Glomerular endothelial cell (primary cell): Measurements from ENCODE around the gene PSMB10. TPM values are rescaled to one million over a fixed set of nuclear protein-coding genes. Genes with fewer than 3 reads are reported as not detected.
"Not testable (repeated sequence)": the region's sequence is repeated elsewhere in the genome, so short reads cannot be mapped to it uniquely, and the experiment has no call there.

ENCODE experiments used
- DNase-seq: peaks from one replicate; pipeline ENCODE4 v3.0.0-alpha.2; 2011; ENCODE audit warnings: low read depth, low spot score; ENCODE audit errors: extremely low read depth
- total RNA-seq: library from RNA; depleted of rRNA; stranded (reverse); fragments of >200 nt; gene quantifications from 2 replicates; pipeline ENCODE4 v1.2.3, GENCODE V29; 2015

Gene PSMB10
- 70.6 and 77.1 TPM in 2 replicates for total RNA-seq

DNA sequence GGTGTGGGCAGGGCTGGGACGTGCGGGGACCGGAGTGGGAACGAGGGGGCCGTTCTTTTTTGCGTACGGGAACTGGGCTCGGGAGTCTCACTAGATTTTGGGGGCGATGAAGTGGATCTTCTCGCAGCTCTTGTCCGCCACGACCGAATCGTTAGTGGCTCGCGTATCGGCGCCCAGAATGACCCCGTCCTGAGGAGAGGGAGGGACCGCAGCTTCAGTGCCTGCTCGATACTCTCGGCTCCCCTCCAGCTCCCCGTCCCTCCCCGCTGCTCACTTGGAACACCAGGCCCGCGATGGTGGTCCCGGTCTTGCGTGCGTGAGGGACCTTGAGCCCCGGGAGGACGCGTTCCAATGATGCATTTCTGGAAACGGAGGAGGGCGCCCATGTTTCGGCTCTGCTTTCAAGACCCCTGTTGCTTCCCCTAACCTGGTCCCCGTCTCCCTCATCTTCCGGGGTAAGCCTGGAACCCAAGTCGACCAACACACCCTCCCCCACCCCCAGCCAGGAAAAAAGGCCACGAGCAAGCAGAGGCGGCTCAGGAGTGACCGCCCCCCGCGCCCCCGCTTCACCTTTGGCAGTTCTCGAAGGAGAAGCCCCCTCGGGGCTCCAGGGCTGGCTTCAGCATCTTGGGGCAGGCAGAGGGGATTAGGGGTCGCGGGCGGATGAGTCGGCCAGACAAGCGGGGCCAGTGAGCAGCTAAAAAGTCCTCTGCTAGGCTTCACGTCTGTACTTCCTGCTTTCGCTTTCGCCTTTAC lies at the start of gene PSMB10:
Gene PSMB10 (minus strand): TSS at position 727 of the 756 bp plus-strand sequence. CDS start 101 bp downstream, at position 626.
- DNase-seq: no peak

DNA sequence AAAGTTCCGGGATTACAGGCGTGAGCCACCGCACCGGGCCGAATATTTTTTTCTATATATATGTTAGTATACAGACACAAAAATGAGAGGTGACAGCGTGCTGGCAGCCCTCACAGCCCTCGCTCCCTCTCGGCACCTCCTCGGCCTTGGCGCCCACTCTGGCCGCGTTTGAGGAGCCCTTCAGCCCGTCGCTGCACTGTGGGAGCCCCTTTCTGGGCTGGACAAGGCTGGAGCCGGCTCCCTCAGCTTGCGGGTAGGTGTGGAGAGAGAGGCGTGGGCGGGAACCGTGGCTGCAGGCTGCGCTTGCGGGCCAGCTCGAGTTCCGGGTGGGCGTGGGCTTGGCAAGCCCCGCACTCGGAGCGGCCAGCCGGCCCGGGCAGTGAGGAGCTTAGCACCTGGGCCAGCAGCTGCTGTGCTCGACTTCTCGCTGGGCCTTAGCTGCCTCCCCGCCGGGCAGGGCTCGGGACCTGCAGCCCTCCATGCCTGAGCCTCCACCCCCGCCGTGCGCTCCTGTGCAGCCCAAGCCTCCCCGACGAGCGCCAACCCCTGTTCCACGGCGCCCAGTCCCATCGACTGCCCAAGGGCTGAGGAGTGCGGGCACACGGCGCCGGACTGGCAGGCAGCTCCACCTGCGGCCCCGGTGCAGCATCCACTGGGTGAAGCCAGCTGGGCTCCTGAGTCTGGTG lies 45.5 kb upstream of the PSMB10 start:
- DNase-seq: no peak

DNA sequence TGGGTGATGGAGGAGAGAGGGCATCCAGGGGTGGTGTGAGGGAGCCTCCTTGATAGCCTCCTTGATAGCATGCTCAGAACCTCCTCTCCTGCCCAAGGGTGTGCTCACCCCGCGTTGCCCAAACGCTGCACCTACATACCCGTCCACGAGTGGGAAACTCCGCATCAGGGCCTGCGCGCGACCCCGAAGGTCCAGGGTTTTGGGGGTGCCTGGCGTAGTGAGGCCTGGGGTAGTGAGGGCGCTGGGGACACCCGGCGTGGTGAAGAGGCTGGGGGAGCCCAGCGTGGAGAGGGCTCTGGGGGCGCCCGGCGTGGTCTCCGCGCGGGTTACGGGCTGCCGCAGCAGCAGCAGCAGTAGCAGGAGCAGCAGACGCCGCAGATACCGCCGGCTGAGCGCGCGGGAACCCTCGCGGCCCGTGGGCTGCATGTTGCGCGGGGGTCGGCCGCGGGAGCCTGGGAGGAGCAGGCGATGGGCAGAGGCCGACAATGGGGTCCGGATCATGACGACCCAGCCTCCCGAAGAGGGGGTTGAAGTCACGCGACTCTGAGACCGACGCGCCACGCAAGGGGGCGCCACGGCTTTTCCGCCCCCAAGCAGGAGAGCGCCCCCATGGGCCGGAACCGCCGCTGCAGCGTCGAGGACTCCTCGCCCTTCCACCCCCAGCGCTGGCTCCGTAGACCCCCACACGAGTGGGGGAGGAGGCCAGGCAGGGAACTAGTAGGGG lies 43.5 kb upstream of the PSMB10 start, which contains the start of gene DPEP3:
Gene DPEP3 (minus strand): TSS at position 545 of the 724 bp plus-strand sequence. CDS start 119 bp downstream, at position 426.
- no peak for DNase-seq

- no peak for DNase-seq
Measured at GRCh38 chr16:67977469-67978227, 41.0 kb upstream of the PSMB10 start.

GRCh38 chr16:67977005-67977404 lies 40.4 kb upstream of the PSMB10 start:
- no peak for DNase-seq

- no peak for DNase-seq
Measured at GRCh38 chr16:67976205-67976604, 39.6 kb upstream of the PSMB10 start.

- no peak for DNase-seq
Measured at GRCh38 chr16:67975321-67976105, 38.9 kb upstream of the PSMB10 start.

GRCh38 chr16:67972285-67972684 lies 35.6 kb upstream of the PSMB10 start:
- not testable (repeated sequence) for DNase-seq

GRCh38 chr16:67971111-67971510 lies 34.5 kb upstream of the PSMB10 start:
- no peak for DNase-seq

DNA sequence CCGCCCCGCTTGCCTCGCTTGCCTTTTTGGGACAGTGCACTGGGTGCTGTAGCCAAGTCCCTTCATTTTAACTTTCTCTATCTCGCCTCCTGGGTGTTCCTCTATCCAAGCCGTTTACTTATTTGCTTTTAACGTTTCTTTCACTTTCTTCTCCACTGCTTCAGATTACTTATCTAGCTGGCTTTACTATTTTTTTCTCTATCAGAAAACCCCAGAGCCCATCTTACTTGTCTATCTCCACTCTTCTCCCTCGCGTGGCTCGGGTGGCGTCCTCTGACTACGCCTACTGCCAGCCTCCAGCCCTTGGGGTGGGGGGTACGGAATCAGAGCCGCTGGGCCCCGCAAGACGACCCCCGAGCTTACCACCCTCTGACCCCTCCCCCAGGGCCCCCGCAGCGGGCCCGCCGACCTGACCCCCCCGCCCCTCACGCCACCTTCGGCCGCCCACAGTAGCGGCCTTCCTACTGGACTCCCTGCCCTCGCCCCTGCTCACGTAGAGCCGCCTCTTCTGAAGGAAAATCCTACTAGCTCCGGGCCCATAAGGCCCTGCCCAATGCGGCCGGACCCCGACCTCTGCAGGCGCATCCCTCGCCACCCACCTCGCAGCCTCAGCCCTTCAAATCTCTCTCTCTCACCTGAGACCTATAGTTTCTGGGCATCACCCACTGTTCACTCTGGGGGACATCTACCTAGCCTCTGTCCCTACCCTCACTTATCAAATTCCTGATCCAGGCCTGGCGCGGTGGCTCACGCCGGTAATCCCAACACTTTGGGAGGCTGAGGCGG lies 32.8 kb upstream of the PSMB10 start:
- DNase-seq: no peak

GRCh38 chr16:67968400-67969253 lies 32.0 kb upstream of the PSMB10 start, which contains the start of gene SLC12A4:
Gene SLC12A4 (minus strand): TSS chr16:67968637. CDS start chr16:67968553, 84 bp downstream.
- DNase-seq: no peak

DNA sequence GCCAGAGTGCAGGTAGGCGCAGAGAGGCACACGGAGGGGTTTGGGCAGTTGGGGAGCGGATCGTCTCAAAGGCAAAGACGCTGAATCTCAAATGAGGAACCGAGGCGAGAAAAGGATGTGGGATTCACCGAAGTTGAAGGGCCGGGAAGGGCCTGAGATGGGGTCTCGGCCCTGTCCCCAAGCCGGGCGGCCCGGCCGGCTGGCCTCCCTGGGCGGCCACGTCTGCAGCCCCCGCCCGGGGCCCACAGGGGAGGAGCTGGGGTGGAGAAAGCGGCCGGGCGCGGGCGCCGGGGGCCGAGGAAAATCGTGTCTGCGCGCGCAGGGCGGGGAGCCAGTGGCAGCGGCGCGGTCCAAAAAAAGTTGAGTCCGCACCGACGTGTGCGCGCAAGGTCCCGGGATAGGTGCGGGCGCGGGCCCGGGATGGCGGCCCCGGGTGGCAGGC lies 31.3 kb upstream of the PSMB10 start:
- no peak for DNase-seq

GRCh38 chr16:67967183-67967957 lies 30.7 kb upstream of the PSMB10 start:
- no peak for DNase-seq

GRCh38 chr16:67966549-67967182 lies 30.0 kb upstream of the PSMB10 start:
- DNase-seq: no peak

DNA sequence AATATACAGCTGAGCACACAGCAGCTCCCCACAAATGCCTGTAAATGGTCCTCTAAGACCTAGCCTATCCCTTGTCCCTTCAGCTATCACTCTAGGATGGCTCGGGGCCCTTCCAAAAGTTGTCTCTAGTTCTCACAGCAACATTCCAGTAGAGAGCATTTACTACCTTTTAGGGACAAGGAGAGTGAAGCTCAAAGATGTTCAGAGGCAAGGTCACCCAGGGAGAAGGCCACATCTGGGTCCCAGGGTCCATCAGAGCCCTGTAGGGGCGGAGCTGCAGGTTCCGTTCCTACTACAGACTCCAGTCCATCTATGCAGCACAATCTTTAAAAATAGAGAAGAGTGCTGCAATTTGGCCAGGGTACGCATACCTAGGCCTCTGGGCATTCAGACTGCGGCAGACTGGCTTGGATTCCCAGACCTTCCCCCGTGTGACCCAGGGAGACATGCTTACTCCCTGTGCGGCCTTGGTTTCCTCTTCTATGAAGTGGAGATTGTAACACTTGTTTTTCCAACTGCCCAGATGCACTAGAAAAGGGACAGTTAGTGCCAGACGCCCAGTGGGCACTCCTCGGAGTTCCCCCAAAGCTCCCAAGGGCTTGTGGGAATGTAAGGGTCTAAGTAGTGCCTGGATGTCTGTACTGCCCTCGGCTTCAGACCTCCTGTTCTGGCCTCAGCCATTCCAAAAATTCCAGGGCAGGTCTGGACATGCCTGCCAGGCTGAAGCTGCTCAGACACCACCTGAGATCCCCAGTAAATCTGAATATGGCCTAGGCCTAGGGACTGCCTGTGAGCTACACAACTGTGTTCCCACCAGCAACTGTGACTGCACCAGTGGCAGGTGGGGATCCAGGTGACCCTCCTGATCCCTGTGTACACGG lies 29.3 kb upstream of the PSMB10 start:
- DNase-seq: no peak
